Smooth muscle cell (in vitro differentiated cells): Measurements from ENCODE around the gene ARHGEF12. TPM values are rescaled to one million over a fixed set of nuclear protein-coding genes. Genes with fewer than 3 reads are reported as not detected.

Experiments used
- DNase-seq: peaks from one replicate; lab custom pipeline; 2025; ENCODE audit not compliant: unreplicated experiment; lab: John Stamatoyannopoulos, UW
- H2AFZ ChIP-seq: fragments of 200-600 bp; sonication (generic); 2 replicates; pipeline ENCODE4 v1.6.0; 2016; ENCODE audit warnings: antibody characterized with exemption, low read depth, mild to moderate bottlenecking
- H3F3A ChIP-seq: fragments of 200-600 bp; sonication (generic); 2 replicates; pipeline ENCODE4 v1.6.0; 2017; ENCODE audit warnings: antibody characterized with exemption, low read depth
- H3K27ac ChIP-seq: fragments of 200-600 bp; sonication (generic); 2 replicates; pipeline ENCODE4 v1.5.1; 2016; ENCODE audit warnings: low read depth, mild to moderate bottlenecking
- H3K27me3 ChIP-seq: fragments of 200-600 bp; sonication (generic); 2 replicates; pipeline ENCODE4 v1.6.1; 2016; ENCODE audit warnings: low read depth, mild to moderate bottlenecking
- H3K36me3 ChIP-seq: fragments of 200-600 bp; sonication (generic); 2 replicates; pipeline ENCODE4 v1.5.1; 2016; ENCODE audit warnings: low read depth
- H3K4me1 ChIP-seq: fragments of 200-600 bp; sonication (generic); 2 replicates; pipeline ENCODE4 v1.5.1; 2016; ENCODE audit warnings: low read depth
- H3K4me2 ChIP-seq: fragments of 200-600 bp; sonication (generic); 2 replicates; pipeline ENCODE4 v1.6.0; 2016; ENCODE audit warnings: mild to moderate bottlenecking
- H3K4me3 ChIP-seq: fragments of 200-600 bp; sonication (generic); 2 replicates; pipeline ENCODE4 v1.5.1; 2016; ENCODE audit warnings: mild to moderate bottlenecking
- H3K79me2 ChIP-seq: fragments of 200-600 bp; sonication (generic); 2 replicates; pipeline ENCODE4 v1.6.0; 2016; ENCODE audit warnings: low read depth, mild to moderate bottlenecking
- H3K9ac ChIP-seq: fragments of 200-600 bp; sonication (generic); 2 replicates; pipeline ENCODE4 v1.6.0; 2016; ENCODE audit warnings: low read depth
- H3K9me3 ChIP-seq: fragments of 200-600 bp; sonication (generic); replicated peaks from 2 replicates; pipeline ENCODE4 v1.5.1; 2016; ENCODE audit warnings: low read depth
- H4K20me1 ChIP-seq: fragments of 200-600 bp; sonication (generic); 2 replicates; pipeline ENCODE4 v1.6.0; 2016; ENCODE audit warnings: low read depth
- WGBS: methylation state at CpG from one replicate; pipeline ENCODE4 v1.1.7; 2016; ENCODE audit warnings: low lambda C conversion rate; 5-methylcytosine and 5-hydroxymethylcytosine counted together
- polyA plus RNA-seq: library from polyadenylated mRNA; unstranded; fragments of >200 nt; fragmentation: Nextera tagmentation; extraction: Ambion mirVana; gene quantifications from 2 replicates; pipeline ENCODE4 v1.2.1, GENCODE V29; 2016
- total RNA-seq: library from RNA; depleted of rRNA; stranded (reverse); fragments of >200 nt; gene quantifications from 2 replicates; pipeline ENCODE4 v1.2.3, GENCODE V29; 2014
- TF ChIP-seq, protein P1 (sequence below): fragments of 200-600 bp; sonication (generic); IDR thresholded peaks from 2 replicates; pipeline ENCODE4 v1.5.1; 2017; ENCODE audit warnings: borderline replicate concordance, mild to moderate bottlenecking, antibody characterized with exemption; ENCODE audit not compliant: insufficient read depth, poor library complexity, severe bottlenecking

ARHGEF12 gene
- total and polyA plus RNA-seq, 2 experiments from 2014 or later, result 24.6 to 89.4 TPM

GRCh38 chr11:120318906-120319305, 17.3 kb upstream of the ARHGEF12 start:
- TF ChIP-seq, protein P1, sequence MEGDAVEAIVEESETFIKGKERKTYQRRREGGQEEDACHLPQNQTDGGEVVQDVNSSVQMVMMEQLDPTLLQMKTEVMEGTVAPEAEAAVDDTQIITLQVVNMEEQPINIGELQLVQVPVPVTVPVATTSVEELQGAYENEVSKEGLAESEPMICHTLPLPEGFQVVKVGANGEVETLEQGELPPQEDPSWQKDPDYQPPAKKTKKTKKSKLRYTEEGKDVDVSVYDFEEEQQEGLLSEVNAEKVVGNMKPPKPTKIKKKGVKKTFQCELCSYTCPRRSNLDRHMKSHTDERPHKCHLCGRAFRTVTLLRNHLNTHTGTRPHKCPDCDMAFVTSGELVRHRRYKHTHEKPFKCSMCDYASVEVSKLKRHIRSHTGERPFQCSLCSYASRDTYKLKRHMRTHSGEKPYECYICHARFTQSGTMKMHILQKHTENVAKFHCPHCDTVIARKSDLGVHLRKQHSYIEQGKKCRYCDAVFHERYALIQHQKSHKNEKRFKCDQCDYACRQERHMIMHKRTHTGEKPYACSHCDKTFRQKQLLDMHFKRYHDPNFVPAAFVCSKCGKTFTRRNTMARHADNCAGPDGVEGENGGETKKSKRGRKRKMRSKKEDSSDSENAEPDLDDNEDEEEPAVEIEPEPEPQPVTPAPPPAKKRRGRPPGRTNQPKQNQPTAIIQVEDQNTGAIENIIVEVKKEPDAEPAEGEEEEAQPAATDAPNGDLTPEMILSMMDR, result no peak
- no peak overlapping the region for H3K4me2 ChIP-seq
- no peak overlapping the region for H3K4me3 ChIP-seq
- H3K36me3 ChIP-seq, result no peaks in the 10 kb centered on the region
- WGBS, result 89% methylated on average over 4 of the region's 4 CpGs
- no peaks in the 10 kb centered on the region for H3K9me3 ChIP-seq
- DNase-seq, result no peak
- H3K9ac ChIP-seq, result no peak overlapping the region
- H2AFZ ChIP-seq, result no peak overlapping the region
- peaks cover 2% of the 10 kb centered on the region for H3K4me1 ChIP-seq
- H3K27ac ChIP-seq, result no peak overlapping the region
- H3K27me3 ChIP-seq, result no peaks in the 10 kb centered on the region
- no peaks in the 10 kb centered on the region for H3F3A ChIP-seq
- no peaks in the 10 kb centered on the region for H4K20me1 ChIP-seq
- no peaks in the 10 kb centered on the region for H3K79me2 ChIP-seq

- peak within 1 kb of the TSS; percentile 98 for H3K4me3 ChIP-seq
Measured at GRCh38 chr11:120324932-120325810, 11.0 kb upstream of the ARHGEF12 start, which contains the start of gene TLCD5. Gene TLCD5, plus strand, starts transcription at chr11:120325299. Its CDS starts 2,143 bp downstream, at chr11:120327442.

DNA sequence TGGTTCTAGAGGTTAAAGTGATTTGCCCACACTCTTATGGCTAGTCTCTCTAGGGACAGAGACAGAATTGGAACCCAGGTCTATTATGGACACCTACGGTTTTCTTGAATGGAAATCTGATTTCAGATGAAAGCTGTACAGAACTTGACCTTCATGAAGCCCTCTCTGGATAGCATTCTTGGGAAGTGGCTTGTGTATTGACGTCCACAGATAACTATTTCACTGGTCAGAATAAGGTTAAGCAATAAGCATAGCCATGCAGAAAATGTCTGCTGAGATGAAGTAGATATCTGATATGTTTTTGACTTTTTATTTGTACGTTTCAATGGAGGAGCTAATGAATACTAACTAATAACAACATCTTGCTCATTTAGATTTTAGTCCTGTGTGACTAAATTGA, 10.0 kb upstream of the ARHGEF12 start:
- Histone ChIP-seq H3F3A (peaks cover 23% of the 10 kb centered on the region), H3K27ac (peak overlapping the region; percentile 74), H3K4me1 (peaks cover 22% of the 10 kb centered on the region), H3K79me2 (peaks cover 21% of the 10 kb centered on the region), H2AFZ (no peak overlapping the region), H3K4me3 (peak overlapping the region; percentile 98), H3K36me3 (no peaks in the 10 kb centered on the region), H3K9ac (peak overlapping the region; percentile 84), H3K27me3 (no peaks in the 10 kb centered on the region), H4K20me1 (peaks cover 1% of the 10 kb centered on the region), H3K9me3 (no peaks in the 10 kb centered on the region), H3K4me2 (peak overlapping the region; percentile 94)
- TF ChIP-seq, protein P1, result no peak
- 78% methylated on average over 3 of the region's 3 CpGs for WGBS
- no peak for DNase-seq

More at GRCh38 chr11:120324932-120325810, 11.0 kb upstream of the ARHGEF12 start, which contains the start of gene TLCD5:
- Histone ChIP-seq H3K27me3 (no peaks in the 10 kb centered on the region), H3K79me2 (peaks cover 21% of the 10 kb centered on the region), H3K9me3 (no peaks in the 10 kb centered on the region), H3F3A (peaks cover 12% of the 10 kb centered on the region), H3K27ac (peak within 1 kb of the TSS; percentile 74), H2AFZ (peak within 1 kb of the TSS; percentile 97), H3K4me1 (peaks cover 17% of the 10 kb centered on the region), H3K9ac (peak within 1 kb of the TSS; percentile 84), H4K20me1 (no peaks in the 10 kb centered on the region), H3K4me2 (peak within 1 kb of the TSS; percentile 94), H3K36me3 (no peaks in the 10 kb centered on the region)
- TF ChIP-seq, protein P1, result no peak
- 2% methylated on average over 70 of the region's 84 CpGs for WGBS
- DNase-seq, result peak; percentile 29
